Measurements from ENCODE around the gene PIP5K1C.

DNA sequence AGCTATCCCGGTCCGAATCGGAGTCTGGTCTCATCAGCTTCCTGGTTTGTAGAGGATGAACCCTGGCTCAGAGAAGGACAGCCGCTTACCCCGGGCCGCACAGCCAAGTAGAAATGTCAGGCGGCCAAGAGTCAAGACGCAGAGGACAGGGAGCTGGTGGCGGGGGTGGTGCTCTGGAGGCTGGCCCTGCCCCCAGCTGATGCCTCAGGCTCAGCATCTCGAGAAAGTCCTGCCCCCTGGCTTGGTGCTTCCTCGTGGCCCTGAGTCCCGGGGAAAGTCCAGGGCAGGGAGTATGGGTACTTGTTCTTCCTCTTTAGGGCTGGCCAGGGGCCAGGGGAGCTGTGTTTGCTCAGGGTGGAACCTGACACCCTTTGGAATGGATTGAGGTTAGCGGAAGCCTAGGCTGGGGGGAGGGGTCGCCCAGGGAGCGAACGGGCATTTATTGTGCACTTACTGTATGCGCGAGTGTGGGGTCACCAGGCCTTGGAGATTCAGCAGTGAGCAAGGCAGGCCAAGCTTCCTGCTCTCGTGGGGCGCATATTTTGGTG is 10.1 kb upstream of the PIP5K1C start:
- TF ChIP-seq, protein P1, sequence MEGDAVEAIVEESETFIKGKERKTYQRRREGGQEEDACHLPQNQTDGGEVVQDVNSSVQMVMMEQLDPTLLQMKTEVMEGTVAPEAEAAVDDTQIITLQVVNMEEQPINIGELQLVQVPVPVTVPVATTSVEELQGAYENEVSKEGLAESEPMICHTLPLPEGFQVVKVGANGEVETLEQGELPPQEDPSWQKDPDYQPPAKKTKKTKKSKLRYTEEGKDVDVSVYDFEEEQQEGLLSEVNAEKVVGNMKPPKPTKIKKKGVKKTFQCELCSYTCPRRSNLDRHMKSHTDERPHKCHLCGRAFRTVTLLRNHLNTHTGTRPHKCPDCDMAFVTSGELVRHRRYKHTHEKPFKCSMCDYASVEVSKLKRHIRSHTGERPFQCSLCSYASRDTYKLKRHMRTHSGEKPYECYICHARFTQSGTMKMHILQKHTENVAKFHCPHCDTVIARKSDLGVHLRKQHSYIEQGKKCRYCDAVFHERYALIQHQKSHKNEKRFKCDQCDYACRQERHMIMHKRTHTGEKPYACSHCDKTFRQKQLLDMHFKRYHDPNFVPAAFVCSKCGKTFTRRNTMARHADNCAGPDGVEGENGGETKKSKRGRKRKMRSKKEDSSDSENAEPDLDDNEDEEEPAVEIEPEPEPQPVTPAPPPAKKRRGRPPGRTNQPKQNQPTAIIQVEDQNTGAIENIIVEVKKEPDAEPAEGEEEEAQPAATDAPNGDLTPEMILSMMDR (IDR thresholded peaks at IDR 0.05; ENCODE audit: insufficient read depth, low read length, poor library complexity, severe bottlenecking) = no peak
- TF ChIP-seq EZH2phosphoT487 (conservative IDR thresholded peaks at IDR 0.05; ENCODE audit: low read length) = no peak
